Endothelial cell of umbilical vein (primary cell): ENCODE measurements around the gene CNTNAP2. TPM values are rescaled to one million over a fixed set of nuclear protein-coding genes. Genes with fewer than 3 reads are reported as not detected.

Experiments used
- BruUV-seq: library from RNA; stranded (reverse); fragments of 400-500 nt; replicated peaks from 2 replicates; lab custom pipeline; 2021; lab: Mats Ljungman, UMichigan
- CTCF ChIA-PET: fragments of 300-600, 350-600 bp; sonication (Branson Sonifier 250); formaldehyde crosslinking; loops from one replicate; lab custom pipeline; 2021; ENCODE audit warnings: antibody characterized with exemption, inconsistent platforms; lab: Charles Lee
- POLR2A ChIA-PET: fragments of 300-600, 350-600 bp; sonication (Branson Sonifier 250); formaldehyde crosslinking; loops from one replicate; lab custom pipeline; 2021; ENCODE audit warnings: antibody characterized with exemption, inconsistent platforms; lab: Charles Lee
- DNase-seq: peaks from one replicate; pipeline ENCODE4 v3.0.0-alpha.2; 2011; ENCODE audit warnings: low read depth, low spot score
- FAIRE-seq: peaks from 2 replicates; lab custom pipeline; 2011; peaks lifted over from hg19 to GRCh38; lab: Jason Lieb, UNC
- H2AFZ ChIP-seq: 2 replicates; pipeline ENCODE4 v1.6.0; 2012; ENCODE audit warnings: low read depth, low read length, control low read depth, inconsistent platforms
- H3K27ac ChIP-seq: 2 replicates; pipeline ENCODE4 v1.5.1; 2011; ENCODE audit warnings: low read depth, mild to moderate bottlenecking, control low read depth, low read length, moderate library complexity; ENCODE audit not compliant: insufficient read depth
- H3K27me3 ChIP-seq, 2 experiments: 2 replicates each; pipeline versions ENCODE4 v1.6.0 to v1.6.1; 2011; ENCODE audit warnings: low read length in 2 of 2, mixed read lengths in 1 of 2; ENCODE audit not compliant: control insufficient read depth in 2 of 2, insufficient read depth in 2 of 2
- H3K36me3 ChIP-seq, 2 experiments: 2 replicates in 1 of 2; 3 replicates in 1 of 2; pipeline ENCODE4 v1.5.1; 2011; ENCODE audit warnings: low read length in 2 of 2, mild to moderate bottlenecking in 1 of 2, moderate library complexity in 1 of 2; ENCODE audit not compliant: control insufficient read depth in 2 of 2, insufficient read depth in 2 of 2; ENCODE audit errors: extremely low read depth in 1 of 2
- H3K4me1 ChIP-seq: 3 replicates; pipeline ENCODE4 v1.5.1; 2011; ENCODE audit warnings: mild to moderate bottlenecking, low read length; ENCODE audit not compliant: control insufficient read depth, insufficient read depth; ENCODE audit errors: extremely low read depth
- H3K4me2 ChIP-seq: 2 replicates; pipeline ENCODE4 v1.6.1; 2011; ENCODE audit warnings: low read length, control low read depth, mixed read lengths; ENCODE audit not compliant: insufficient read depth
- H3K4me3 ChIP-seq, 3 experiments: fragments of 200-600 bp in 1 of 3; sonication (generic), shearing (Covaris generic) in 1 of 3; replicated peaks in 1 of 3; 2 replicates each; pipeline ENCODE4 v1.5.1; 2011 to 2016; ENCODE audit warnings: control low read depth in 3 of 3, low read length in 3 of 3, mild to moderate bottlenecking in 2 of 3, inconsistent platforms in 1 of 3, low read depth in 1 of 3, moderate library complexity in 1 of 3; ENCODE audit not compliant: insufficient read depth in 1 of 3
- H3K79me2 ChIP-seq: 2 replicates; pipeline ENCODE4 v1.6.0; 2012; ENCODE audit warnings: low read length, inconsistent platforms; ENCODE audit not compliant: control insufficient read depth, insufficient read depth
- H3K9ac ChIP-seq: replicated peaks from 2 replicates; pipeline ENCODE3; 2011; ENCODE audit warnings: low read length, control low read depth; ENCODE audit not compliant: insufficient read depth; ENCODE audit errors: extremely low read depth
- H3K9me1 ChIP-seq: replicated peaks from 3 replicates; pipeline ENCODE4 v1.6.0; 2011; ENCODE audit warnings: mild to moderate bottlenecking, low read length; ENCODE audit not compliant: control insufficient read depth, insufficient read depth; ENCODE audit errors: extremely low read depth
- H3K9me3 ChIP-seq: replicated peaks from 2 replicates; pipeline ENCODE4 v1.5.1; 2012; ENCODE audit warnings: low read length, inconsistent platforms; ENCODE audit not compliant: control insufficient read depth, insufficient read depth
- H4K20me1 ChIP-seq: replicated peaks from 2 replicates; pipeline ENCODE3; 2011; ENCODE audit warnings: mild to moderate bottlenecking, low read length; ENCODE audit not compliant: control insufficient read depth, insufficient read depth; ENCODE audit errors: extremely low read depth
- EZH2 ChIP-seq: IDR thresholded peaks from 2 replicates; pipeline ENCODE4 v1.6.1; 2012; ENCODE audit warnings: borderline replicate concordance, low read depth, mild to moderate bottlenecking, moderate library complexity, low read length, inconsistent platforms; ENCODE audit not compliant: severe bottlenecking
- FOS ChIP-seq: IDR thresholded peaks from 2 replicates; pipeline ENCODE4 v1.6.1; 2011; ENCODE audit warnings: mild to moderate bottlenecking, low read length, moderate library complexity, borderline replicate concordance; ENCODE audit not compliant: insufficient read depth
- GATA2 ChIP-seq: IDR thresholded peaks from 2 replicates; pipeline ENCODE4 v1.7.0; 2011; ENCODE audit warnings: low read depth, mild to moderate bottlenecking, moderate library complexity, mixed read lengths, low read length; ENCODE audit not compliant: insufficient read length, insufficient read depth
- JUN ChIP-seq: IDR thresholded peaks from 2 replicates; pipeline ENCODE4 v1.6.1; 2011; ENCODE audit warnings: borderline replicate concordance, low read depth; ENCODE audit not compliant: insufficient read length, insufficient read depth
- MYC ChIP-seq: IDR thresholded peaks from one replicate; pipeline ENCODE4 v1.6.1; 2011; ENCODE audit warnings: mild to moderate bottlenecking, low read depth, low read length
- POLR2A ChIP-seq: IDR thresholded peaks from 2 replicates; pipeline ENCODE4 v1.6.1; 2012; ENCODE audit warnings: low read depth, mild to moderate bottlenecking, control low read depth, low read length
- POLR2AphosphoS5 ChIP-seq: IDR thresholded peaks from 2 replicates; pipeline ENCODE4 v1.6.1; 2012; ENCODE audit warnings: low read depth, mild to moderate bottlenecking, control low read depth, low read length, moderate library complexity; ENCODE audit not compliant: insufficient read depth
- dilution Hi-C: fragments of 300-500 bp; cut with MboI; formaldehyde crosslinking; loops from one replicate; pipeline ENCODE4 v1.15.0; 2019; ENCODE audit warnings: low sequenced_read_pairs; ENCODE audit not compliant: extremely low pct_ligation_motif_present
- intact Hi-C: fragments of 100-400 bp; cut with micrococcal nuclease; formaldehyde crosslinking; loops from one replicate; pipeline ENCODE4 v1.10.0; 2022
- polyA plus RNA-seq, 4 experiments: library from polyadenylated mRNA; depleted of rRNA in 3 of 4; stranded (reverse) in 3 of 4; unstranded in 1 of 4; fragments of >200 nt; gene quantifications; 2 replicates each; pipeline versions ENCODE4 v1.2.1 to v1.2.3, GENCODE V29; 2011 to 2012; ENCODE audit warnings: missing spikeins in 1 of 4
- total RNA-seq: library from RNA; stranded (reverse); gene quantifications from 2 replicates; pipeline ENCODE4 v1.2.3, GENCODE V29; 2021
- TF ChIP-seq, protein P1 (sequence below), 2 donors: IDR thresholded peaks; 1 replicate in 1 of 2; 2 replicates in 1 of 2; pipeline ENCODE4 v1.5.1; 2011; ENCODE audit warnings: low read length in 2 of 2, mild to moderate bottlenecking in 2 of 2, moderate library complexity in 2 of 2, control low read depth in 1 of 2, inconsistent platforms in 1 of 2, low read depth in 1 of 2; ENCODE audit not compliant: insufficient read depth in 1 of 2; ENCODE audit errors: extremely low read depth in 1 of 2
- TF ChIP-seq, protein P2 (sequence below): IDR thresholded peaks from 2 replicates; pipeline ENCODE4 v1.6.1; 2011; ENCODE audit not compliant: insufficient read depth, insufficient read length

Gene CNTNAP2
- total and polyA plus RNA-seq, 2 donors (not counting 3 experiments of a cell fraction or from before 2014, with no cell fraction given), result not detected

DNA sequence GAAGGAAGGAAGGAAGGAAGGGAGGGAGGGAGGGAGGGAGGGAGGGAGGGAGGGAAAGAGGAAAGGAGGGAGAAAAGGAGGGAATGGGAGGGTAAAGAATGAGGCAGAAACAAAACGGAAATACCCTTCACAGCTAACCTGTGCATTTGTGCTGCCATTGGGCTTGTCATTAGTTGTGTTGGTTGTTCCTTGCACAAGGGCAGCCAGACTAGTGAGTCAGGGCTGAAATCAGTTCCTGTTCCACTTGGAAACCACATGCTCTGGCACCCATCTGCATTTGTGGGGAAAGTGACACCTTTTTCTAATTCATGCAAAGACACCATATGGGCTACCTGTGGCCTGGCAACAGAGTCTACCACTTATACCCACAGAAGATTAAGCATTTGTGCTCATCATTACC lies 1469.9 kb downstream of the CNTNAP2 start:
- DNase-seq (no peak), FAIRE-seq (no peak)
- H3K4me1 ChIP-seq, result no peaks in the 10 kb centered on the region
- TF ChIP-seq POLR2A (no peak), JUN (no peak), EZH2 (no peak), GATA2 (no peak), FOS (no peak), POLR2AphosphoS5 (no peak), MYC (no peak)
- TF ChIP-seq, protein P1, sequence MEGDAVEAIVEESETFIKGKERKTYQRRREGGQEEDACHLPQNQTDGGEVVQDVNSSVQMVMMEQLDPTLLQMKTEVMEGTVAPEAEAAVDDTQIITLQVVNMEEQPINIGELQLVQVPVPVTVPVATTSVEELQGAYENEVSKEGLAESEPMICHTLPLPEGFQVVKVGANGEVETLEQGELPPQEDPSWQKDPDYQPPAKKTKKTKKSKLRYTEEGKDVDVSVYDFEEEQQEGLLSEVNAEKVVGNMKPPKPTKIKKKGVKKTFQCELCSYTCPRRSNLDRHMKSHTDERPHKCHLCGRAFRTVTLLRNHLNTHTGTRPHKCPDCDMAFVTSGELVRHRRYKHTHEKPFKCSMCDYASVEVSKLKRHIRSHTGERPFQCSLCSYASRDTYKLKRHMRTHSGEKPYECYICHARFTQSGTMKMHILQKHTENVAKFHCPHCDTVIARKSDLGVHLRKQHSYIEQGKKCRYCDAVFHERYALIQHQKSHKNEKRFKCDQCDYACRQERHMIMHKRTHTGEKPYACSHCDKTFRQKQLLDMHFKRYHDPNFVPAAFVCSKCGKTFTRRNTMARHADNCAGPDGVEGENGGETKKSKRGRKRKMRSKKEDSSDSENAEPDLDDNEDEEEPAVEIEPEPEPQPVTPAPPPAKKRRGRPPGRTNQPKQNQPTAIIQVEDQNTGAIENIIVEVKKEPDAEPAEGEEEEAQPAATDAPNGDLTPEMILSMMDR (IDR thresholded peaks at IDR 0.05; ENCODE audit: extremely low read depth in 1 of 2, insufficient read depth in 1 of 2, low read depth in 1 of 2, low read length in 2 of 2), result no peak
- TF ChIP-seq, protein P2, sequence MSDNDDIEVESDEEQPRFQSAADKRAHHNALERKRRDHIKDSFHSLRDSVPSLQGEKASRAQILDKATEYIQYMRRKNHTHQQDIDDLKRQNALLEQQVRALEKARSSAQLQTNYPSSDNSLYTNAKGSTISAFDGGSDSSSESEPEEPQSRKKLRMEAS, result no peak
- H4K20me1 ChIP-seq, result no peaks in the 10 kb centered on the region
- no peak overlapping the region for H2AFZ ChIP-seq
- H3K9me1 ChIP-seq, result no peaks in the 10 kb centered on the region
- no TSS peak for BruUV-seq
- no peak overlapping the region for H3K4me3 ChIP-seq
- no peak overlapping the region for H3K27ac ChIP-seq
- no peaks in the 10 kb centered on the region for H3K36me3 ChIP-seq
- no peak overlapping the region for H3K4me2 ChIP-seq
- no peaks in the 10 kb centered on the region for H3K27me3 ChIP-seq
- CTCF ChIA-PET, result no interaction called here
- dilution Hi-C loops, result no loop called here
- no peaks in the 10 kb centered on the region for H3K9me3 ChIP-seq
- H3K79me2 ChIP-seq, result no peaks in the 10 kb centered on the region
- POLR2A ChIA-PET, result no interaction called here
- intact Hi-C loops, result no loop called here
- H3K9ac ChIP-seq, result no peak overlapping the region
